ENCODE measurements around the gene DAAM1.

Gene DAAM1

DNA sequence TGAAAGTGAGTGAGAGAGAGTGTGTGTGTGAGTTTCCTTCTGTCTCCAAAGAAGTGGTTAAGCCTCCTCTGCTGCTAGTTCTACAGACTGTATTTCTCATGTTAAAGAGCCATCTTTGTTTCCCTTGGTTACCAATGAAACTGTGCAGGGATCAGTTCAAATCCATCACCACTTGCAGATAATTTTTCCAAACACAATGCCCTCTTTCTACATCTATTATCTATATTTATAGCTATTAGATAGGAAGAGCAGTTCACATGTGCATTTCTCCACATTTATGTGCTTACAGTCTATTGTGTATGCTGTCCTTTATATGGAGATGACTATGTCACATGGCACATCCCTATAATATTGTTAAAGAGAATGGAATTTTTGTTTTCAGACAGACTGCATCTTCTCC, 2.2 kb upstream of the DAAM1 start:
- TF ChIP-seq, protein P1, sequence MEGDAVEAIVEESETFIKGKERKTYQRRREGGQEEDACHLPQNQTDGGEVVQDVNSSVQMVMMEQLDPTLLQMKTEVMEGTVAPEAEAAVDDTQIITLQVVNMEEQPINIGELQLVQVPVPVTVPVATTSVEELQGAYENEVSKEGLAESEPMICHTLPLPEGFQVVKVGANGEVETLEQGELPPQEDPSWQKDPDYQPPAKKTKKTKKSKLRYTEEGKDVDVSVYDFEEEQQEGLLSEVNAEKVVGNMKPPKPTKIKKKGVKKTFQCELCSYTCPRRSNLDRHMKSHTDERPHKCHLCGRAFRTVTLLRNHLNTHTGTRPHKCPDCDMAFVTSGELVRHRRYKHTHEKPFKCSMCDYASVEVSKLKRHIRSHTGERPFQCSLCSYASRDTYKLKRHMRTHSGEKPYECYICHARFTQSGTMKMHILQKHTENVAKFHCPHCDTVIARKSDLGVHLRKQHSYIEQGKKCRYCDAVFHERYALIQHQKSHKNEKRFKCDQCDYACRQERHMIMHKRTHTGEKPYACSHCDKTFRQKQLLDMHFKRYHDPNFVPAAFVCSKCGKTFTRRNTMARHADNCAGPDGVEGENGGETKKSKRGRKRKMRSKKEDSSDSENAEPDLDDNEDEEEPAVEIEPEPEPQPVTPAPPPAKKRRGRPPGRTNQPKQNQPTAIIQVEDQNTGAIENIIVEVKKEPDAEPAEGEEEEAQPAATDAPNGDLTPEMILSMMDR (IDR thresholded peaks at IDR 0.05; ENCODE audit: extremely low read depth, missing control alignments) = no peak
- DNase-seq (ENCODE audit: low spot score) = no peak

- TF ChIP-seq, protein P1 (IDR thresholded peaks at IDR 0.05; ENCODE audit: extremely low read depth, missing control alignments) = no peak
Measured at GRCh38 chr14:59187118-59187517, 1.3 kb upstream of the DAAM1 start.

DNA sequence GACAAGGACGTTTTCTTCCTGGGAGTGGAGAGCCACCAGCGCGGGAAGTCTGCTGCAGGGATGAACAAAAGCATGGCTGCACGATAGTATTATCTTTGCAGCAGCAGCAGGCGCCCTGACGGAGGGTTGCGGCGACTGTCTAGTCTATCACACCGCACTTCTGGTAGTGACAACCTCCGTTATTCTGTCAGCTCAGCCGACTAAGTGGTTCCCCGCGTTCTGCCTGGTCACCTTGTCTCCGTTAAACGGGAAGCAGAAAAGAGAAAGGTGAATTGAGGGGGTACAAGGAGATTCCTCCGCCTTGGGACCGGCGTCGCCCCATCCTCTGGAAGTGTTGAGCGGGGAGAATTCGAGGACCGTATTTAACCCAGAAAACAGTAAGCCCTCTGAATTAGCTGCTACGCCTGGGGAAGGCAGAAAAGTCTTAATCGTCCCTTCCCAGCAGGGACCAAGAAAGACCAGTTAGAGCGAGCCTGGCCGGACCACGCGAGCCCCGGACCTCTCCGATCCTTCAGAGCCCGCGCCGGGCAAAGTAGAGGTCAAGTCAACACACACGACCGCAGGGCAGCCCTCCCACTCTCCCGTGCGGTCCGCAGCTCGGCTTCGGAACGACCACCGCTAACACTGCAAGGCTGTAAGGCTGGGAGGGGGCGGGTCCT, 536 bp upstream of the DAAM1 start:
- peak; percentile 10 for DNase-seq (ENCODE audit: low spot score)
- TF ChIP-seq, protein P1 (IDR thresholded peaks at IDR 0.05; ENCODE audit: extremely low read depth, missing control alignments) = no peak

More at GRCh38 chr14:59187118-59187517, 1.3 kb upstream of the DAAM1 start:
- DNase-seq (ENCODE audit: low spot score) = no peak

GRCh38 chr14:59189091-59189785, 771 bp downstream of the DAAM1 start:
- TF ChIP-seq, protein P1 (IDR thresholded peaks at IDR 0.05; ENCODE audit: extremely low read depth, missing control alignments) = no peak
- peak; percentile 48 for DNase-seq (ENCODE audit: low spot score)

GRCh38 chr14:59189786-59190368, 1.4 kb downstream of the DAAM1 start:
- TF ChIP-seq, protein P1 (IDR thresholded peaks at IDR 0.05; ENCODE audit: extremely low read depth, missing control alignments) = no peak
- DNase-seq (ENCODE audit: low spot score) = peak; percentile 82

DNA sequence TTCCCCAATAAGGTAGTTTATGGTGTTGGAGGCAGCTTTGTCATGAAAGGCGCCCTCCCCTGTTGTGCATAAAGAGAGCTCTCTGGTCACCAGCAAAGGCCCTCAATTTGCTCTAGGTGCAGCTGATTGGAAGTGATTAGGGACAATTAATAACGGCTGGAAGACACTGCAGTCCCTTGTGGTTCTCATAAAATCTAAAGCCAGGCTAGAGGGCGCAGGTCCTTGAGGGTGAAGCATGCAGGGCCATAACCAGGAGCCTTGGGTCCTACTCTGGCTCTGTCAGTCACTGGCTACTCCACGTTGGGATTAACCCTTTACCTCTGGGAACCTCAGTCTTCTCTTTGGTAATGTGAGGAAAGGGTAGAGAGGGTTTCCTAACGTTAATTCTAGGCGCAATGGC, 1.9 kb downstream of the DAAM1 start:
- TF ChIP-seq, protein P1 (IDR thresholded peaks at IDR 0.05; ENCODE audit: extremely low read depth, missing control alignments) = no peak
- DNase-seq (ENCODE audit: low spot score) = peak; percentile 41

DNA sequence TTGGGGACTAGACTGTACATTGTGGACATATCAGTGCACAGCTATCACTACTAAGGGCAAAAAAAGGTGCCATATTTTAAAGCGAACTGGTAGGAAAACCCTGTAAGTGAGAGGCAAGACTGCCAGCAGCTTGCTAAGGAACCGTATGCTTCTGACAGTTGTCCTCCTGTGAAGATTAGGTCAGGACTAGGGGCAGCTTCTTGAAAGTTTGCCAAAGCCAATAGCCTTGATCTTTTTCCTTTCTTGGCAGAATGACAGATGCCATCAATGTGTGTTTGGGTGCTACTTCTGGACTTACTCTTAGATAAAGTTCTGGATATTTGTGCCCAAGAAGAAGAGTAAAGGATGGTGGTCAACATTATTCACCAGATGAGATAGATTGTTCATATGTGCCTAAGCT, 7.4 kb downstream of the DAAM1 start:
- no peak for DNase-seq (ENCODE audit: low spot score)
- TF ChIP-seq, protein P1 (IDR thresholded peaks at IDR 0.05; ENCODE audit: extremely low read depth, missing control alignments) = no peak

Measured in GM20000 (cell line).